Spleen (tissue), 11 donors: ENCODE data around the gene CELF3. TPM values are rescaled to one million over a fixed set of nuclear protein-coding genes. Genes with fewer than 3 reads are reported as not detected.

Experiments used
- DNase-seq: peaks from one replicate; pipeline ENCODE4 v3.0.0-alpha.2; 2020
- H3K27ac ChIP-seq, 8 donors: fragments of 200-600 bp; sonication (generic) in 7 of 8; 1 replicate in 4 of 8; 2 replicates in 4 of 8; pipeline versions ENCODE4 v1.5.0 to v1.8.0; 2016 to 2021; ENCODE audit warnings: inconsistent platforms in 4 of 8, mild to moderate bottlenecking in 4 of 8, moderate library complexity in 1 of 8
- H3K27me3 ChIP-seq, 7 donors: fragments of 200-600 bp; sonication (generic) in 6 of 7; replicated peaks in 1 of 7; 1 replicate in 4 of 7; 2 replicates in 3 of 7; pipeline versions ENCODE4 v1.5.0 to v1.8.0; 2016 to 2021; ENCODE audit warnings: inconsistent platforms in 3 of 7, mild to moderate bottlenecking in 1 of 7
- H3K36me3 ChIP-seq, 6 donors: fragments of 200-600 bp; sonication (generic) in 5 of 6; 1 replicate in 4 of 6; 2 replicates in 2 of 6; pipeline versions ENCODE4 v1.5.0 to v1.8.0; 2016 to 2021; ENCODE audit warnings: inconsistent platforms in 2 of 6
- H3K4me1 ChIP-seq, 6 donors: fragments of 200-600 bp; sonication (generic) in 5 of 6; 1 replicate in 3 of 6; 2 replicates in 3 of 6; pipeline versions ENCODE4 v1.5.0 to v1.8.0; 2016 to 2021; ENCODE audit warnings: inconsistent platforms in 3 of 6
- H3K4me3 ChIP-seq, 8 donors: fragments of 200-600 bp; sonication (generic) in 7 of 8; 1 replicate in 4 of 8; 2 replicates in 4 of 8; pipeline versions ENCODE4 v1.5.0 to v1.8.0; 2016 to 2021; ENCODE audit warnings: inconsistent platforms in 4 of 8, mild to moderate bottlenecking in 4 of 8, moderate library complexity in 2 of 8
- H3K9me3 ChIP-seq, 8 donors: fragments of 200-600 bp; sonication (generic) in 7 of 8; 1 replicate in 4 of 8; 2 replicates in 4 of 8; pipeline versions ENCODE4 v1.5.0 to v1.8.0; 2016 to 2021; ENCODE audit warnings: inconsistent platforms in 4 of 8
- POLR2A ChIP-seq, 3 donors: fragments of 450-650 bp; IDR thresholded peaks; one replicate each; pipeline ENCODE4 v1.5.1; 2017; ENCODE audit warnings: antibody characterized with exemption in 3 of 3, mild to moderate bottlenecking in 1 of 3
- POLR2AphosphoS5 ChIP-seq, 3 donors: sonication (generic); formaldehyde crosslinking; IDR thresholded peaks; one replicate each; pipeline ENCODE4 v1.5.1; 2017; ENCODE audit warnings: antibody characterized with exemption in 3 of 3
- WGBS, 5 donors: extraction: QIAGEN DNeasy Blood & Tissue Kit in 3 of 5; methylation state at CpG; one replicate each; pipeline versions ENCODE4 v1.1.5 to v1.1.7; 2013 to 2018; 5-methylcytosine and 5-hydroxymethylcytosine counted together
- intact Hi-C: fragments of 100-400 bp; cut with DNase I; formaldehyde crosslinking; loops from one replicate; pipeline ENCODE4 v1.15.0; 2023; ENCODE audit warnings: low total_unique reads
- polyA plus RNA-seq, 3 donors: library from polyadenylated mRNA; stranded (reverse); fragments of 200-250 nt; gene quantifications; one replicate each; pipeline ENCODE4 v1.2.1, GENCODE V29; 2013
- total RNA-seq, 7 donors: library from RNA; depleted of rRNA in 3 of 7; stranded (reverse); fragments of >200 nt in 3 of 7; fragmentation: NEBNext Ultra II Directional in 4 of 7; extraction: Animal tissue kit (Norgen Biotek cat#: 25700) in 4 of 7; gene quantifications; one replicate each; pipeline versions ENCODE4 v1.1.0 to v1.2.1, GENCODE V29; 2016 to 2021
- TF ChIP-seq, protein P1 (sequence below), 11 experiments: fragments of 200-600 bp in 7 of 11; fragments of 450-650 bp in 4 of 11; sonication (generic) in 4 of 11; IDR thresholded peaks in 8 of 11; conservative IDR thresholded peaks in 3 of 11; 1 replicate in 7 of 11; 2 replicates in 4 of 11; pipeline versions ENCODE4 v1.4.0 to v1.8.0; 2016 to 2021; ENCODE audit warnings: antibody characterized with exemption in 11 of 11, inconsistent platforms in 4 of 11, mild to moderate bottlenecking in 1 of 11
- donor health status: healthy with polysubstance abuse.
- donor health status: DM: no; HTN: no; CAD: no; lungs with moderate emphysema.
- donor health status: DM: no; HTN: no; CAD: no.
- donor health status: Bipolar disorder and iron deficiency.
- donor health status: healthy.
- donor health status: DM: no; HTN: no; CAD: no.
- donor health status: DM: yes; HTN: yes; CAD: no.

Gene CELF3
- total and polyA plus RNA-seq, 10 donors, result 0.02 to 0.40 TPM; not detected in 8

DNA sequence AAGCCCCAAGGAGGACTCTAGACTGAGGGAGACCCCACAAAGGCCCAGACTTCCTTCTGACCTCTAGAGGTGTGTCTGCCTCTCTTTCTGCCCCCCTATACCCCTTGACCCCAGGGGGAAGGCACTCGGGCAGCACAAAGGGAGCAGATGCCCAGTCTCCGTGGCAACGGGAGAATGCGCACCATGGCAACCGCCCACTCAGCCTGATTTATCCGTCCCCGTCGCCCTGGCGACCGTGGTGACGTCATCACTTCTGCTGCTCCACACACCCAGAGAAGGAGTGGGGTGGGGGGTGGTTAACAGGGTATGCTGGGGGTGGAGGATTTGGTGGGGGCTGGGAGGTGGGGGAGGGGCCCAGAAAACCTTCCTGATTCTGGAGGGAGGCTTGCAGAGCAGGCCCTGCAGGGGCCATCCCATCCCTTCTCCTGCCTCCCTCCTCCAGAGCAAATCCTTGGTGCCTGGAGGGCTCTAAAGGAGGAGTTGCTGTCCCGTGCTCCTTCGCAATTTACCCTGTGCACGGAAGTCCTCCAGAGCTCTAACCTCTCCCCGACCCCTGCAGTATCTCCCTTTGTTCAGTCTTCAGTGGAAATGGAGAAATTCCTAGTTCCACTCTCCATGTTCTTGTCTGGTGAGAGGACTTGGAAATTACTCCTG, 6.3 kb downstream of the CELF3 start:
- DNase-seq, result no peak

DNA sequence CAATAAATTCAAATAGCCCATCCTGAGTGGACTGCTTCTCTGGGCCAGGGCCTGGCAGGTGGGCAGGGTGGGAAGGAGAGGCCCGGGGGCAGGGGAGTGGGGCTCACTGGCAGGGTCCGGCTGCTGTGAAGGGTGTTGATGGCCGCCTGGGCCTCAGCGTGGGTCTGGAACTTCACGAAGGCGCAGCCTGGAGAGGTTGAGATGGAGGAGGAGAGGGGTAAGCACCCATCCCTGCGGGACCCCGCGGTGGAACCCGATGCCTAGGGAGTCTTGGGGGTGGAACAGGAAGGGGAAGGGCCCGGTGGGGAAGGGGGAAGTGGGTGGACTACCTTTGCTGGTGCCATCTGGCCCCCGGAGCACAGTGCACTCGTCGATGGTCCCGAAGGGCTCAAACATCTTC, 7.7 kb downstream of the CELF3 start:
- 68 to 87% (median 78%) methylated on average over 11 to 15 of the region's 15 CpGs for WGBS, 5 donors
- intact Hi-C loops, result no loop called here
- H3K27ac ChIP-seq, result no peak overlapping the region
- no peak for DNase-seq
- no peaks in the 10 kb centered on the region for H3K9me3 ChIP-seq
- H3K36me3 ChIP-seq, result no peaks in the 10 kb centered on the region
- H3K27me3 ChIP-seq, result peaks cover 0 to 24% (median 0%) of the 10 kb centered on the region in 7 donors
- H3K4me3 ChIP-seq, result no peak overlapping the region
- TF ChIP-seq, protein P1, sequence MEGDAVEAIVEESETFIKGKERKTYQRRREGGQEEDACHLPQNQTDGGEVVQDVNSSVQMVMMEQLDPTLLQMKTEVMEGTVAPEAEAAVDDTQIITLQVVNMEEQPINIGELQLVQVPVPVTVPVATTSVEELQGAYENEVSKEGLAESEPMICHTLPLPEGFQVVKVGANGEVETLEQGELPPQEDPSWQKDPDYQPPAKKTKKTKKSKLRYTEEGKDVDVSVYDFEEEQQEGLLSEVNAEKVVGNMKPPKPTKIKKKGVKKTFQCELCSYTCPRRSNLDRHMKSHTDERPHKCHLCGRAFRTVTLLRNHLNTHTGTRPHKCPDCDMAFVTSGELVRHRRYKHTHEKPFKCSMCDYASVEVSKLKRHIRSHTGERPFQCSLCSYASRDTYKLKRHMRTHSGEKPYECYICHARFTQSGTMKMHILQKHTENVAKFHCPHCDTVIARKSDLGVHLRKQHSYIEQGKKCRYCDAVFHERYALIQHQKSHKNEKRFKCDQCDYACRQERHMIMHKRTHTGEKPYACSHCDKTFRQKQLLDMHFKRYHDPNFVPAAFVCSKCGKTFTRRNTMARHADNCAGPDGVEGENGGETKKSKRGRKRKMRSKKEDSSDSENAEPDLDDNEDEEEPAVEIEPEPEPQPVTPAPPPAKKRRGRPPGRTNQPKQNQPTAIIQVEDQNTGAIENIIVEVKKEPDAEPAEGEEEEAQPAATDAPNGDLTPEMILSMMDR (IDR thresholded peaks at IDR 0.05 in 8 of 11, conservative IDR thresholded peaks at IDR 0.05 in 3 of 11), result no peak
- TF ChIP-seq POLR2A (IDR thresholded peaks at IDR 0.05) (no peak), POLR2AphosphoS5 (IDR thresholded peaks at IDR 0.05) (no peak)
- no peaks in the 10 kb centered on the region for H3K4me1 ChIP-seq

More for the DNA sequence above, 6.3 kb downstream of the CELF3 start:
- H3K27ac ChIP-seq, result no peak overlapping the region
- whole genome bisulfite sequencing, 5 donors, result 42 to 75% (median 66%) methylated on average over 15 of the region's 15 CpGs
- no peaks in the 10 kb centered on the region for H3K36me3 ChIP-seq
- no peaks in the 10 kb centered on the region for H3K9me3 ChIP-seq
- no peaks in the 10 kb centered on the region for H3K4me1 ChIP-seq
- H3K27me3 ChIP-seq, result peaks cover 0 to 39% (median 3%) of the 10 kb centered on the region in 7 donors
- intact Hi-C loops, result no loop called here
- H3K4me3 ChIP-seq, result no peak overlapping the region
- TF ChIP-seq, protein P1 (IDR thresholded peaks at IDR 0.05 in 8 of 11, conservative IDR thresholded peaks at IDR 0.05 in 3 of 11), result no peak
- TF ChIP-seq POLR2A (IDR thresholded peaks at IDR 0.05), result no peak
- TF ChIP-seq POLR2AphosphoS5 (IDR thresholded peaks at IDR 0.05), result no peak

DNA sequence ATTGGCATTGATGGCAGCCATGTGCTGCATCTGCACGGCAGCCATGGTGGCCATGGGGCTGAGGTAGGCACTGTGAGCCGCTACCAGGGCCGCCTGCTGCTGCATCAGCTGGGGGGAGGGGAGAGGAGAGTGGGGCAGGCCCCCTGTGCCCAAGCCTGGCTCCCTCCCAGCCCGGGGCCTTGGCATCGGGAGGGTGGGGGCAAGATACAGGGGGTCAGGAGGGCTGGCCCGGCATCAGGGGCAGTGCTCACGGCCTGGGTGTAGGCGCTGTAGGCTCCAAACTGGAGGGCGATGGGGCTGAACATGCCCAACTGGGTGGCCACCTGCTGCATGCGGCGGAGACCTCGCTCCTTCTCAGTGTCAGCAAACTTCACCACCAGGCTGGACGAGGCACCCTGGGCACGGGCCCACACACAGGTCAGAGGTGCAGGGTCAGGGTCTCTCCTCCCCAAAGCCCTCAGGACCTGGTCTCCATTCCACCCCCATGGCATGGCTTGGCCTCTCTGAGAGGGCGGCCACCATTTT, 9.0 kb downstream of the CELF3 start:
- H3K27ac ChIP-seq, result no peak overlapping the region
- peaks cover 0 to 15% (median 0%) of the 10 kb centered on the region in 7 donors for H3K27me3 ChIP-seq
- no peak for TF ChIP-seq POLR2AphosphoS5 (IDR thresholded peaks at IDR 0.05)
- TF ChIP-seq POLR2A (IDR thresholded peaks at IDR 0.05), result no peak
- TF ChIP-seq, protein P1 (IDR thresholded peaks at IDR 0.05 in 8 of 11, conservative IDR thresholded peaks at IDR 0.05 in 3 of 11), result no peak
- WGBS, 5 donors, result 71 to 96% (median 92%) methylated on average over 6 to 15 of the region's 15 CpGs
- intact Hi-C loops, result no loop called here
- H3K36me3 ChIP-seq, result no peaks in the 10 kb centered on the region
- H3K4me3 ChIP-seq, result no peak overlapping the region
- no peak for DNase-seq
- no peaks in the 10 kb centered on the region for H3K9me3 ChIP-seq
- peaks cover 0 to 10% (median 4%) of the 10 kb centered on the region in 6 donors for H3K4me1 ChIP-seq
